ENCODE results near the gene ZSWIM4. TPM values are rescaled to one million over a fixed set of nuclear protein-coding genes. Genes with fewer than 3 reads are reported as not detected.

ZSWIM4 gene
- total and polyA plus RNA-seq, 2 of the 4 experiments (the other 2 are of a cell fraction) = 2.2 to 6.2 TPM

- 0 out of 2 replicates have a peak, but pooled peaks have one; percentile 2 for TF ChIP-seq USF2 (IDR thresholded peaks at IDR 0.05; ENCODE audit: low read depth, low read length)
- 0 out of 2 replicates have a peak, but pooled peaks have one; percentile 21 for TF ChIP-seq MAZ (IDR thresholded peaks at IDR 0.05; ENCODE audit: borderline replicate concordance, low read depth, low read length)
- no peak for TF ChIP-seq FOS (IDR thresholded peaks at IDR 0.05; ENCODE audit: low read depth, low read length)
- peak; percentile 19 for TF ChIP-seq POLR2A (IDR thresholded peaks at IDR 0.05; ENCODE audit: low read depth, low read length)
Measured at GRCh38 chr19:13841086-13841961, 46.1 kb downstream of the ZSWIM4 start (continued).
